HUES48 (cell line): ENCODE data around the gene DCAF4.

Experiments
- H3K27ac ChIP-seq: one replicate; pipeline ENCODE4 v1.7.0; 2013; ENCODE audit warnings: low read depth, low read length, inconsistent platforms
- H3K27me3 ChIP-seq: 2 replicates; pipeline ENCODE4 v1.6.1; 2013; ENCODE audit warnings: mild to moderate bottlenecking, low read length; ENCODE audit not compliant: control insufficient read depth, insufficient read depth
- H3K36me3 ChIP-seq: 2 replicates; pipeline ENCODE4 v1.6.1; 2013; ENCODE audit warnings: low read length; ENCODE audit not compliant: control insufficient read depth, insufficient read depth
- H3K4me1 ChIP-seq: 2 replicates; pipeline ENCODE4 v1.6.1; 2013; ENCODE audit warnings: mild to moderate bottlenecking, low read length; ENCODE audit not compliant: control insufficient read depth, insufficient read depth
- H3K4me3 ChIP-seq: 2 replicates; pipeline ENCODE4 v1.5.1; 2013; ENCODE audit warnings: mild to moderate bottlenecking, low read depth, low read length
- H3K9ac ChIP-seq: 2 replicates; pipeline ENCODE4 v1.6.1; 2013; ENCODE audit warnings: mild to moderate bottlenecking, low read depth, low read length, moderate library complexity
- H3K9me3 ChIP-seq: 2 replicates; pipeline ENCODE4 v1.6.1; 2013; ENCODE audit warnings: low read length; ENCODE audit not compliant: control insufficient read depth, insufficient read depth

Gene DCAF4

GRCh38 chr14:72970058-72970630, 43.9 kb downstream of the DCAF4 start:
- Histone ChIP-seq H3K9me3 (no peaks in the 10 kb centered on the region), H3K36me3 (peaks cover 46% of the 10 kb centered on the region), H3K4me3 (no peak overlapping the region), H3K9ac (no peak overlapping the region), H3K27ac (no peak overlapping the region), H3K27me3 (no peaks in the 10 kb centered on the region), H3K4me1 (no peaks in the 10 kb centered on the region)

- no peaks in the 10 kb centered on the region for H3K27me3 ChIP-seq
- H3K36me3 ChIP-seq, result peaks cover 54% of the 10 kb centered on the region
- H3K27ac ChIP-seq, result no peak overlapping the region
These were observed 44.7 kb downstream of the DCAF4 start for GRCh38 chr14:72970824-72971434.

GRCh38 chr14:72974661-72975060, 48.4 kb downstream of the DCAF4 start:
- Histone ChIP-seq H3K4me1 (0 out of 2 replicates have a peak, but pooled peaks cover under 1% of the 10 kb centered on the region), H3K4me3 (no peak overlapping the region), H3K27ac (no peak overlapping the region), H3K9me3 (no peaks in the 10 kb centered on the region), H3K36me3 (peaks cover 59% of the 10 kb centered on the region), H3K9ac (no peak overlapping the region), H3K27me3 (no peaks in the 10 kb centered on the region)

More at GRCh38 chr14:72970824-72971434, 44.7 kb downstream of the DCAF4 start:
- no peaks in the 10 kb centered on the region for H3K4me1 ChIP-seq
- no peaks in the 10 kb centered on the region for H3K9me3 ChIP-seq
- no peak overlapping the region for H3K4me3 ChIP-seq
- H3K9ac ChIP-seq, result no peak overlapping the region

GRCh38 chr14:72975770-72976169, 49.5 kb downstream of the DCAF4 start:
- Histone ChIP-seq H3K9me3 (no peaks in the 10 kb centered on the region), H3K36me3 (peaks cover 50% of the 10 kb centered on the region), H3K4me1 (peaks cover 6% of the 10 kb centered on the region; the same call in 1 of the 2 replicates), H3K4me3 (no peak overlapping the region), H3K9ac (no peak overlapping the region), H3K27me3 (no peaks in the 10 kb centered on the region), H3K27ac (no peak overlapping the region)

GRCh38 chr14:72978856-72979255, 52.6 kb downstream of the DCAF4 start:
- Histone ChIP-seq H3K36me3 (peaks cover 32% of the 10 kb centered on the region), H3K4me3 (no peak overlapping the region)

GRCh38 chr14:72980863-72981262, 54.6 kb downstream of the DCAF4 start:
- H3K36me3 ChIP-seq, result peaks cover 12% of the 10 kb centered on the region
- H3K27me3 ChIP-seq, result no peaks in the 10 kb centered on the region
- peaks cover 14% of the 10 kb centered on the region for H3K4me1 ChIP-seq
- H3K27ac ChIP-seq, result no peak overlapping the region
- H3K4me3 ChIP-seq, result no peak overlapping the region
- H3K9me3 ChIP-seq, result no peaks in the 10 kb centered on the region
- H3K9ac ChIP-seq, result no peak overlapping the region

More at GRCh38 chr14:72978856-72979255, 52.6 kb downstream of the DCAF4 start:
- H3K4me1 ChIP-seq, result peaks cover 14% of the 10 kb centered on the region
- no peaks in the 10 kb centered on the region for H3K9me3 ChIP-seq
- no peak overlapping the region for H3K9ac ChIP-seq
- no peak overlapping the region for H3K27ac ChIP-seq
- no peaks in the 10 kb centered on the region for H3K27me3 ChIP-seq

GRCh38 chr14:72982146-72982708, 56.0 kb downstream of the DCAF4 start:
- no peak overlapping the region for H3K9ac ChIP-seq
- H3K36me3 ChIP-seq, result peaks cover 10% of the 10 kb centered on the region
- H3K27ac ChIP-seq, result no peak overlapping the region
- no peaks in the 10 kb centered on the region for H3K9me3 ChIP-seq
- peaks cover 14% of the 10 kb centered on the region for H3K4me1 ChIP-seq
- no peaks in the 10 kb centered on the region for H3K27me3 ChIP-seq
- no peak overlapping the region for H3K4me3 ChIP-seq

- Histone ChIP-seq H3K9ac (no peak overlapping the region), H3K36me3 (peaks cover 3% of the 10 kb centered on the region; the same call in 1 of the 2 replicates), H3K27ac (no peak overlapping the region), H3K4me1 (peaks cover 3% of the 10 kb centered on the region), H3K9me3 (no peaks in the 10 kb centered on the region), H3K4me3 (no peak overlapping the region), H3K27me3 (no peaks in the 10 kb centered on the region)
These were observed 60.0 kb downstream of the DCAF4 start for GRCh38 chr14:72986214-72986613.

GRCh38 chr14:72986857-72987256, 60.6 kb downstream of the DCAF4 start:
- no peak overlapping the region for H3K9ac ChIP-seq

GRCh38 chr14:72990171-72990570, 63.9 kb downstream of the DCAF4 start:
- H3K27me3 ChIP-seq, result no peaks in the 10 kb centered on the region
- H3K36me3 ChIP-seq, result peaks cover 14% of the 10 kb centered on the region

More at GRCh38 chr14:72986857-72987256, 60.6 kb downstream of the DCAF4 start:
- H3K36me3 ChIP-seq, result peaks cover 3% of the 10 kb centered on the region; the same call in 1 of the 2 replicates
- H3K4me1 ChIP-seq, result no peaks in the 10 kb centered on the region; the same call in 1 of the 2 replicates
- no peak overlapping the region for H3K27ac ChIP-seq
- no peaks in the 10 kb centered on the region for H3K27me3 ChIP-seq
- H3K4me3 ChIP-seq, result no peak overlapping the region
- no peaks in the 10 kb centered on the region for H3K9me3 ChIP-seq

GRCh38 chr14:72996916-72997315, 70.7 kb downstream of the DCAF4 start:
- Histone ChIP-seq H3K9me3 (no peaks in the 10 kb centered on the region), H3K4me3 (no peak overlapping the region), H3K9ac (no peak overlapping the region), H3K36me3 (peaks cover 28% of the 10 kb centered on the region), H3K27ac (no peak overlapping the region), H3K4me1 (no peaks in the 10 kb centered on the region), H3K27me3 (no peaks in the 10 kb centered on the region)

More at GRCh38 chr14:72990171-72990570, 63.9 kb downstream of the DCAF4 start:
- H3K4me1 ChIP-seq, result no peaks in the 10 kb centered on the region
- H3K9me3 ChIP-seq, result no peaks in the 10 kb centered on the region
- H3K27ac ChIP-seq, result no peak overlapping the region
- no peak overlapping the region for H3K9ac ChIP-seq
- H3K4me3 ChIP-seq, result no peak overlapping the region
